Measurements from ENCODE around the gene MANSC1. TPM values are rescaled to one million over a fixed set of nuclear protein-coding genes. Genes with fewer than 3 reads are reported as not detected.

MANSC1 gene
- total RNA-seq, 1 donor from 2014 or later: 0.79 TPM

GRCh38 chr12:12305568-12306300 lies 44.3 kb downstream of the MANSC1 start:
- no peak for FAIRE-seq
- Histone ChIP-seq H3K27me3 (ENCODE audit: control insufficient read depth, insufficient read depth, low read length) (no peaks in the 10 kb centered on the region), H3K4me3 (ENCODE audit: low read depth, low read length) (no peak overlapping the region), H3K36me3 (ENCODE audit: control insufficient read depth, insufficient read depth, low read length) (no peaks in the 10 kb centered on the region)
- no peak for TF ChIP-seq CTCF (IDR thresholded peaks at IDR 0.05; ENCODE audit: insufficient read depth, low read length, severe bottlenecking)
- DNase-seq (ENCODE audit: low read depth): no peak

- no peak for DNase-seq (ENCODE audit: low read depth)
- FAIRE-seq: no peak
- Histone ChIP-seq H3K4me3 (ENCODE audit: low read depth, low read length) (no peak overlapping the region), H3K27me3 (ENCODE audit: control insufficient read depth, insufficient read depth, low read length) (no peaks in the 10 kb centered on the region), H3K36me3 (ENCODE audit: control insufficient read depth, insufficient read depth, low read length) (no peaks in the 10 kb centered on the region)
- TF ChIP-seq CTCF (IDR thresholded peaks at IDR 0.05; ENCODE audit: insufficient read depth, low read length, severe bottlenecking): no peak
Observed at GRCh38 chr12:12302976-12303375, 47.1 kb downstream of the MANSC1 start.

- FAIRE-seq (no peak), DNase-seq (ENCODE audit: low read depth) (no peak)
- Histone ChIP-seq H3K27me3 (ENCODE audit: control insufficient read depth, insufficient read depth, low read length) (no peaks in the 10 kb centered on the region), H3K36me3 (ENCODE audit: control insufficient read depth, insufficient read depth, low read length) (no peaks in the 10 kb centered on the region), H3K4me3 (ENCODE audit: low read depth, low read length) (no peak overlapping the region)
- TF ChIP-seq CTCF (IDR thresholded peaks at IDR 0.05; ENCODE audit: insufficient read depth, low read length, severe bottlenecking): no peak
Observed at GRCh38 chr12:12301122-12301521, 48.9 kb downstream of the MANSC1 start.

GRCh38 chr12:12297201-12297830 lies 52.7 kb downstream of the MANSC1 start:
- Histone ChIP-seq H3K36me3 (ENCODE audit: control insufficient read depth, insufficient read depth, low read length) (no peaks in the 10 kb centered on the region), H3K27me3 (ENCODE audit: control insufficient read depth, insufficient read depth, low read length) (no peaks in the 10 kb centered on the region), H3K4me3 (ENCODE audit: low read depth, low read length) (no peak overlapping the region)
- no peak for TF ChIP-seq CTCF (IDR thresholded peaks at IDR 0.05; ENCODE audit: insufficient read depth, low read length, severe bottlenecking)
- FAIRE-seq: no peak
- no peak for DNase-seq (ENCODE audit: low read depth)

GRCh38 chr12:12294215-12295005 lies 55.6 kb downstream of the MANSC1 start:
- Histone ChIP-seq H3K27me3 (ENCODE audit: control insufficient read depth, insufficient read depth, low read length) (no peaks in the 10 kb centered on the region), H3K36me3 (ENCODE audit: control insufficient read depth, insufficient read depth, low read length) (no peaks in the 10 kb centered on the region), H3K4me3 (ENCODE audit: low read depth, low read length) (no peak overlapping the region)
- FAIRE-seq (no peak), DNase-seq (ENCODE audit: low read depth) (no peak)
- no peak for TF ChIP-seq CTCF (IDR thresholded peaks at IDR 0.05; ENCODE audit: insufficient read depth, low read length, severe bottlenecking)

All from bronchial epithelial cell (primary cell).